K562 (cell line): ENCODE results near the gene PPIL1. TPM values are rescaled to one million over a fixed set of nuclear protein-coding genes. Genes with fewer than 3 reads are reported as not detected.

Experiments
- CCNT2 ChIP-seq: IDR thresholded peaks from 2 replicates; pipeline ENCODE4 v1.6.1; 2011; ENCODE audit warnings: borderline replicate concordance, low read depth, mild to moderate bottlenecking, moderate library complexity, mixed read lengths, low read length; ENCODE audit not compliant: insufficient read length; ENCODE audit errors: extremely low read depth
- KLF13 ChIP-seq: fragments of 450-650 bp; IDR thresholded peaks from 2 replicates; pipeline ENCODE4 v1.6.1; 2016; ENCODE audit warnings: missing genetic modification characterization, low read depth, mild to moderate bottlenecking, missing compliant biosample characterization, moderate library complexity, borderline replicate concordance
- MTF1 ChIP-seq: fragments of 250-450 bp; sonication (Bioruptor Pico); IDR thresholded peaks from 2 replicates; pipeline ENCODE4 v1.9.0; 2021; ENCODE audit warnings: moderate library complexity, mild to moderate bottlenecking, inconsistent platforms, borderline replicate concordance
- PATZ1 ChIP-seq: fragments of 250-450 bp; sonication (Bioruptor Pico); IDR thresholded peaks from 2 replicates; pipeline ENCODE4 v1.5.0; 2020; ENCODE audit warnings: mild to moderate bottlenecking, borderline replicate concordance
- POLR2G ChIP-seq: fragments of 200-400 bp; formaldehyde crosslinking; IDR thresholded peaks from 2 replicates; pipeline ENCODE4 v1.6.1; 2017; ENCODE audit warnings: low read depth, mild to moderate bottlenecking, antibody characterized with exemption, low read length, moderate library complexity
- RFX1 ChIP-seq: fragments of 450-650 bp; IDR thresholded peaks from 2 replicates; pipeline ENCODE4 v1.6.1; 2016; ENCODE audit warnings: mild to moderate bottlenecking, moderate library complexity
- ZBTB2 ChIP-seq: fragments of 450-650 bp; IDR thresholded peaks from 2 replicates; pipeline ENCODE4 v1.6.1; 2016; ENCODE audit warnings: antibody characterized with exemption
- polyA plus RNA-seq, 8 experiments: library from polyadenylated mRNA; depleted of rRNA in 4 of 8; stranded (reverse) in 5 of 8; unstranded in 3 of 8; fragments of >200 nt; fragmentation: Nextera tagmentation in 2 of 8; fragmentation: Illumina TruSeq in 1 of 8; extraction: Ambion mirVana in 2 of 8; extraction: Trizol in 1 of 8; gene quantifications; 2 replicates each; pipeline versions ENCODE4 v1.2.1 to v1.2.3, GENCODE V29; 2011 to 2014; ENCODE audit warnings: inconsistent platforms in 1 of 8, missing spikeins in 1 of 8
- total RNA-seq, 7 experiments: library from RNA; depleted of rRNA in 6 of 7; stranded (reverse); fragments of >200 nt in 6 of 7; fragmentation: Illumina TruSeq in 2 of 7; extraction: Trizol in 2 of 7; gene quantifications; 2 replicates each; pipeline versions ENCODE4 v1.2.1 to v1.2.3, GENCODE V29; 2011 to 2021; ENCODE audit warnings: low replicate concordance in 1 of 7
- TF ChIP-seq, protein P1 (sequence below), 2 experiments: IDR thresholded peaks; 2 replicates each; pipeline ENCODE4 v1.6.1; 2011; ENCODE audit warnings: borderline replicate concordance in 1 of 2, control low read depth in 1 of 2, low read depth in 1 of 2, low read length in 1 of 2, mild to moderate bottlenecking in 1 of 2, mixed read lengths in 1 of 2, moderate library complexity in 1 of 2; ENCODE audit not compliant: insufficient read depth in 1 of 2, insufficient read length in 1 of 2, poor library complexity in 1 of 2, severe bottlenecking in 1 of 2; ENCODE audit errors: extremely low read depth in 1 of 2
- TF ChIP-seq, protein P2 (sequence below): fragments of 450-650 bp; formaldehyde crosslinking; IDR thresholded peaks from 2 replicates; pipeline ENCODE4 v1.4.0; 2020; ENCODE audit warnings: mild to moderate bottlenecking, moderate library complexity
- TF ChIP-seq, protein P3 (sequence below), 2 experiments: fragments of 450-650 bp in 1 of 2; IDR thresholded peaks; 2 replicates each; pipeline ENCODE4 v1.6.1; 2011 to 2017; ENCODE audit warnings: low read depth in 2 of 2, antibody characterized with exemption in 1 of 2, borderline replicate concordance in 1 of 2, low read length in 1 of 2, mild to moderate bottlenecking in 1 of 2, mixed read lengths in 1 of 2; ENCODE audit not compliant: control insufficient read depth in 1 of 2

Gene PPIL1
- total and polyA plus RNA-seq, 9 of the 15 experiments (the other 6 are each of a cell fraction or from before 2014, with no cell fraction given) = 65.8 to 205 (median 130) TPM

DNA sequence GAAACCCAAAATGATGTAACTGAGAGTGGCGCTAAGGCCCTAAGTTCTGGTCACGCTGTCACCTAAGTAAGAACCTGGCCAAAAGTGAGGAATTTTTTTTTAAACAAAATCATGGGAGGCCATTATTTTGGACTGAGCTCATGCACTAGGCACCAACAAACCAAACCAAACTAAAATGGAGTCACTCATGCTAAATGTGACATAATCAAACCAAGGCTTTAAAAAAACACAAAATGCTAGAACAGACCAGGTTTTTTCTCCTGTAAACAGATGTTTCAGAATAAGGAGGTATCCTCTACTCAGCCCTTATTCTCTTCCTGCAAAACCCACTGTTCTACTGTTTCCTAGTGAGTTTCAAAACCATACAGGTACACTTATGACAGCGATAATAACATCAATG lies 10.0 kb upstream of the PPIL1 start (continued):
- no peak; the same call in 1 of the 2 replicates for TF ChIP-seq PATZ1 (CRISPR knock-in tag)
- TF ChIP-seq, protein P1, sequence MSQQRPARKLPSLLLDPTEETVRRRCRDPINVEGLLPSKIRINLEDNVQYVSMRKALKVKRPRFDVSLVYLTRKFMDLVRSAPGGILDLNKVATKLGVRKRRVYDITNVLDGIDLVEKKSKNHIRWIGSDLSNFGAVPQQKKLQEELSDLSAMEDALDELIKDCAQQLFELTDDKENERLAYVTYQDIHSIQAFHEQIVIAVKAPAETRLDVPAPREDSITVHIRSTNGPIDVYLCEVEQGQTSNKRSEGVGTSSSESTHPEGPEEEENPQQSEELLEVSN (IDR thresholded peaks at IDR 0.05; ENCODE audit: borderline replicate concordance in 1 of 2, extremely low read depth in 1 of 2, insufficient read depth in 1 of 2, insufficient read length in 1 of 2, low read depth in 1 of 2, low read length in 1 of 2, poor library complexity in 1 of 2, severe bottlenecking in 1 of 2) = no peak
- TF ChIP-seq, protein P2, sequence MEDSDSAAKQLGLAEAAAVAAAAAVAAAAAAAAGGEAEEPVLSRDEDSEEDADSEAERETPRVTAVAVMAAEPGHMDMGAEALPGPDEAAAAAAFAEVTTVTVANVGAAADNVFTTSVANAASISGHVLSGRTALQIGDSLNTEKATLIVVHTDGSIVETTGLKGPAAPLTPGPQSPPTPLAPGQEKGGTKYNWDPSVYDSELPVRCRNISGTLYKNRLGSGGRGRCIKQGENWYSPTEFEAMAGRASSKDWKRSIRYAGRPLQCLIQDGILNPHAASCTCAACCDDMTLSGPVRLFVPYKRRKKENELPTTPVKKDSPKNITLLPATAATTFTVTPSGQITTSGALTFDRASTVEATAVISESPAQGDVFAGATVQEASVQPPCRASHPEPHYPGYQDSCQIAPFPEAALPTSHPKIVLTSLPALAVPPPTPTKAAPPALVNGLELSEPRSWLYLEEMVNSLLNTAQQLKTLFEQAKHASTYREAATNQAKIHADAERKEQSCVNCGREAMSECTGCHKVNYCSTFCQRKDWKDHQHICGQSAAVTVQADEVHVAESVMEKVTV (CRISPR knock-in tag) = no peak
- no peak for TF ChIP-seq MTF1 (CRISPR knock-in tag)
- TF ChIP-seq RFX1 = no peak
- TF ChIP-seq, protein P3, sequence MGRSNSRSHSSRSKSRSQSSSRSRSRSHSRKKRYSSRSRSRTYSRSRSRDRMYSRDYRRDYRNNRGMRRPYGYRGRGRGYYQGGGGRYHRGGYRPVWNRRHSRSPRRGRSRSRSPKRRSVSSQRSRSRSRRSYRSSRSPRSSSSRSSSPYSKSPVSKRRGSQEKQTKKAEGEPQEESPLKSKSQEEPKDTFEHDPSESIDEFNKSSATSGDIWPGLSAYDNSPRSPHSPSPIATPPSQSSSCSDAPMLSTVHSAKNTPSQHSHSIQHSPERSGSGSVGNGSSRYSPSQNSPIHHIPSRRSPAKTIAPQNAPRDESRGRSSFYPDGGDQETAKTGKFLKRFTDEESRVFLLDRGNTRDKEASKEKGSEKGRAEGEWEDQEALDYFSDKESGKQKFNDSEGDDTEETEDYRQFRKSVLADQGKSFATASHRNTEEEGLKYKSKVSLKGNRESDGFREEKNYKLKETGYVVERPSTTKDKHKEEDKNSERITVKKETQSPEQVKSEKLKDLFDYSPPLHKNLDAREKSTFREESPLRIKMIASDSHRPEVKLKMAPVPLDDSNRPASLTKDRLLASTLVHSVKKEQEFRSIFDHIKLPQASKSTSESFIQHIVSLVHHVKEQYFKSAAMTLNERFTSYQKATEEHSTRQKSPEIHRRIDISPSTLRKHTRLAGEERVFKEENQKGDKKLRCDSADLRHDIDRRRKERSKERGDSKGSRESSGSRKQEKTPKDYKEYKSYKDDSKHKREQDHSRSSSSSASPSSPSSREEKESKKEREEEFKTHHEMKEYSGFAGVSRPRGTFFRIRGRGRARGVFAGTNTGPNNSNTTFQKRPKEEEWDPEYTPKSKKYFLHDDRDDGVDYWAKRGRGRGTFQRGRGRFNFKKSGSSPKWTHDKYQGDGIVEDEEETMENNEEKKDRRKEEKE (IDR thresholded peaks at IDR 0.05; ENCODE audit: borderline replicate concordance in 1 of 2, control insufficient read depth in 1 of 2, low read depth in 2 of 2, low read length in 1 of 2) = no peak
- TF ChIP-seq ZBTB2 = no peak
- TF ChIP-seq POLR2G = no peak
- TF ChIP-seq KLF13 (tag) = peak; percentile 83
- no peak for TF ChIP-seq CCNT2
